HG03097 (cell line): ENCODE data around the gene RSRC1.

Experiments used
- ATAC-seq: cut with Tn5 transposase; IDR thresholded peaks from one replicate; pipeline ENCODE4 v1.9.1; 2021; ENCODE audit not compliant: unreplicated experiment, low FRiP score

The RSRC1 gene

DNA sequence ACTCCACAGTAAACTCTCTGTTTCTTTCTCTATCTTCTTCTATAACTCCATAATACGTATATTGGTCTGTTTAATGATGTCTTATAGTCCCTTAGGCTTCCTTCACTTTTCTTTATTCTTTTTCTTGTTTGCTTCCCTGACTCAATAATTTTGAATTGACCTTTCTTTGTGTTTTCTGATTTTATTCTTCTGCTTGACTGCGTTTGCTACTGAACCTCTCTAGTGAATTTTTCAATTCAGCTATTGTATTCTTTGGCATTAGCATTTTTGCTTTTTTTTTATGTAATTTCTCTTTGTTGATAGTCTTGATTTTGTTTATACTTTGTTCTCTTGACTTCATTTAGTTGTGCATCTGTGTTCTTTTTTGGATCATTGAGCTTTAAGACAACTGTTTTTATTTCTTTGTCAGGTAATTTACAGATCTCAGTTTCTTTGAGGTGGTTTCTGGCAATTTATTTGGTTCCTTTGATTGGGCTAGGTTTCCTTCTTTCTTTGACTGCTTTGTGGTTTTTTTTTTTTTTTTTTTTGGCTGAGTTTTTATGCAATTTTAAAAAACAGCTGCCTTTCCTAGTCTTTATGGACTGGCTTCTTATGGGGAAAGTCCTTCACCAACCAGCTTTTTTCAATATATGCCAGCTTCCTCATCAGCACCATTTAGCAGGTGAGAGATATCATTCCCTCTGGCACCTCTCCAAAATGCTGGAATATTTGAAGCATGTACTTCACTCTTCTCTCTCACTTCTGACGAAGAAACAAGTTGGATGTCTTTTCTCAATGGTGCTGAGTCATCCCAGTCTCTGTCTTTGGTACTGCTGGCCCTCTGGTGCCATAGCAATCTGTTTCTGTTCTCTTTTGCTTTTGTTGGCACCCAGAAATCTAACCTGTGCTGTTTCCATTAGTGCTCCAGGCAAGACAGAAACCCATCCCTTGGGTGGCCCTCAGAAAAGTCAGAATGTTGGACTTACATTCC lies 17.6 kb downstream of the RSRC1 start:
- no peak for ATAC-seq

DNA sequence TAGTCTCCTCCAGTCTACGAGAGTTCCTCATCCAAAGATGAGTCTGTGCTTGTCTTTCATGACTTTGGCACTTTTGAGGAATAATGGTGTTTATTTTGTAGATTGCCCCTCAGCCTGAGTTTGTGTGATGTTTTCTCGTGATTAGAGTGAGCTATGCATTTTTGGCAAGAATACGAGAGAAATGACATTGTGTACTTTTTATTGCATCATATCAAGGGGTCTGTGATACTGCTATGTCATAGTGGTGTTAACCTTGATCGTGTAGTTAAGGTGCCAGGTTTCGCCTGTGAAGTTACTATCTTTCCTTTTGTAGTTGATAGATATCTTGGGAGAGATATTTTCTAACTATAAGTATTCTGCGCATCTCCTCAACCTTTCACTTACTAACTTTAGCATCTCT lies 18.9 kb downstream of the RSRC1 start:
- no peak for ATAC-seq

DNA sequence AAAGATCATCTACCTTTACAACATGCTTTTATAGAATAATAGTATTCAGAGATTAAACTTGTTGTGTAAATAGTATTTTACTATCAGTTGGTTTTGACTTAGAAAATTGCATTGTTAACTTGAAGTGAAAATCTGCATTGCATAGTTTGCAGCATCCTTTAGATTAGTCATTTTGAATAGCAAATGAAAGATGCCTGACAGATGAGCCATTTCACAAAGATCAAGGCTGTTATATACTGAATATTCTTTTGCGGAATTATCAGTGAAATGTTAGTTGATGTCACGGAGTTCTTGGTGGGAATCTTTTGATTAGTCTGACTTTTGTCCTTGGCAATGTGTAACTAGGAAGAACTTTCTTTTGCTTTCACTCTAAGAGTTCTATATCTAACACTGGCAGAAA lies 24.5 kb downstream of the RSRC1 start:
- ATAC-seq, result no peak

DNA sequence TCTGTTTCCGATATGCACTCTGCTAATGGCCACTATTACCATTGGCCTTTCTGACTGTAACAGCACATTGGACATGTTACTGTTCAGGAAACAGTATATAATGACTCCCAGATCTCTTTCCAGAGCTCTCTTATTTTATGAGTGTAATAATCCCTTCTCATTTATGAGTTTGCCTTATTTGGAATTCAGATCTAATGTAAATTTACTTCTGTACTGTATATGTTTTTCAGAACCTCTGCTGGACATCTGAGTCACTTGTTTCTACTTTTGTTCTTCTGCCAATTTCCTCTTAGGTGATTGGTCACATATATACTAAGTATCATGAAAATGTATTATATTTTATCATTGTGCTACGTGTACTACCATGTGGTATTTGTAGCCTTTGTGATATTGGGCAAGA lies 30.5 kb downstream of the RSRC1 start:
- ATAC-seq, result no peak

DNA sequence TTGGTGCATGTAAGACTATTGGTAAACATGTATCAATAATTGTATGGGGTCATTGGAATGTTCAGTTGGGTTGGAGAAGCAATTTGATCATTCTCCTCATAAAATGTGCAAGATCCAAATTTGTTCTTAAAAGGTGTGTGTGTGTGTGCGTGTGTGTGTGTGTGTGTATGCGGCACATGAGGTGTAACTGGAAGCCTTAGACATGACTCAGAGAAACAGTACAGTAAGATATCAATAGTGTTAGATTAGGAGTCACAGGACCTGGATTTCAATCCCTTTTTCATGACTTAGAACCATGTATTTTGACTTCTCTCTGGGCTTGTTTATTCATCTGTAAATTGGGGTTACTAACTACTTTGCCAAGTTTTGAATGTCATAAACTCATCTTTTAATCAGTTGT lies 38.3 kb downstream of the RSRC1 start:
- ATAC-seq, result no peak

DNA sequence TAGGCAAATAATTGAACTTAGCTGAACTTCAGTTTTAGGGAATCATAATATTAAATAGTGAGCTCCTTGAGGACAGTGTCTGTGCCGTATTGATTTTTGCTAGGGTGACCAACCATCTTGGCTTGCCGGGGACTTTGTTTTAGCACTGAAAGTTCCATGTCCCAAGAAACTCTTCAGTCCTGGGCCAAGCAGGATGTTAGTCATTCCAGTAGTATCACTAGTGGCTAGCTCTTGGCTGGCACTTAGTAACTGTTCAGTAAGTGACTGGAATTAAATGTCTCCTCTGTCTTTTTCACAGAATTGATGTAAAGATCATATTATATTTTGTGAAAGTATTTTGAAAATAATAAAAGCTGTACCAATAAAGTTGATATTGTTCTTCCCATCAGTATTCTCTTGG lies 42.3 kb downstream of the RSRC1 start:
- no peak for ATAC-seq

DNA sequence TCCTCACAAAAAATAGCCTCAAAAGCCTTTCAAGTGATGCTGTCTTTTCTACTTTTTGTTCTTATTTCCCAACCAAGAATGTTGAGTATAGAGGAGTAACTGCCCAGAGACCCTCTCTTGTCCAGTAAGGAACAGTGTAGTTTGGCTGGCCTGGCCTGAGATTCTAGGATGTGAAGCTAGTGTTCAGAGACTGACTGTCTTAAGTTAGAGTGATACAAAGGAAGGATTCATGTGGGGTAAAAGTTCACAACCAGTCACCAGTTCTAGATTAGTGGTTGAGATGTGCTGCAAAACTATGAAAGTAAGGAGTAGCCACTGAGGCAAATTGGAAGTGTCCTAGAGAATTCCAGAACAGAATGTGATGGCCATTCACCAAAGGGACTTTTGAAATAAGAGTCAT lies 49.1 kb downstream of the RSRC1 start:
- no peak for ATAC-seq

DNA sequence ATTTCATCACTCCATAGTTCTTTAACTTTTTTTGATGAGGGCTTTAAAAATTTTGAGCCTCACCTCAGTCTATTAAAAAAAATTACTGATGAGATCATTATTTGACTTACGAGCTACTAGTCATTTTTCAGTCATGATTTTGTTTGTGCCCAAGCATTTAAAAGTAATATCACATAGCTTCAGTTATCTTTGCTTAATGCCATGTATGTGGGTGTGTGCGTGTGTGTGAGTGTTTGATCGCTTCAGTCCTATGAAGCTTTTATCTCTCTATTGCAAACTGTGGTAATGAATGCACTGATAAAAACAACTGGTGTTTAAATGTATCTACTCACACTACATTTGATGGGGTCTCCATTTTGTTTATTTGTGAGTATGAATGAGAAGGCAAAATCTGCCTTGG lies 49.8 kb downstream of the RSRC1 start:
- ATAC-seq, result no peak

DNA sequence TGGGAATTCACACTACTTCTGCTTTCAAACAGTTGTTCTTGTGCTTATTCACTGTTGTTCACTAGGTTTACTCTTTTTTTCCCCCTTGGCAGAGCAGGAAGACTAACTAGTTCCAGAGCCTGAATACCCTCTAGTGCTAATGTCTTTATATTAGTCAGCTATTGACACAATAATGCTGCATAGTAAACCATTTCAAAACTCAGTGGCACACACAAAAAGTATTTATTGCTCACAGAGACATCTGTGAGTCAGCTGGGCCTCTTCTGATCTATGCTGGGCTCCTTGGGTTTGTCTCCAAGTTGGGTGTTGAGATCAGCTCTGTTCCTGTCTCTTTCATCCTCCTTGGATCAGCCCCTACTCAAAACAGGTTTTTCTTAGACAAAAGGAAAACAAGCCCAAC lies 51.1 kb downstream of the RSRC1 start:
- no peak for ATAC-seq

DNA sequence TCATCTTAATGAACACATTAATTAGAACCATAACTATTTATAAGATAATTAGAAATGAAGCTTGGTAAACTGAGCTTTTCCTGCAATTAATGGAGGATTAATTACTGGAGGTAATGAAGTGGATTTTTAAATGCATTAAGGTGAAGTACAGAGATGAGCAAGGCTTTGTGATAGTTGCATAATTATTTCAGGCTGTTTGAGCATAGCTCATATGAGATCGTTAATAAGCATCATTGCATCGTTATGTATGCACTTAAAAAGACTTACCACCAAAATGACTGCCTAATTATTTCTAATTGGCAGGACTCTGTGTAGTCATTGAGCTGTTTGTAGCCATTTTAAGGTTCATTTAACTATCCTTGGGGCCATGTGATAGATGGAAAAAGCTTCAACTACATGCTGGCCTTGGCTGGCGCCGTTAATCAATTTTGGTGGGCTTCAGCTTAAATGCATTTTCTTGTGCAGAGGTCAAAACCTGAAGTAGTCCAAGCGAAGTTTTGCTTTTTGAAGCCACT lies 55.3 kb downstream of the RSRC1 start:
- ATAC-seq, result no peak

DNA sequence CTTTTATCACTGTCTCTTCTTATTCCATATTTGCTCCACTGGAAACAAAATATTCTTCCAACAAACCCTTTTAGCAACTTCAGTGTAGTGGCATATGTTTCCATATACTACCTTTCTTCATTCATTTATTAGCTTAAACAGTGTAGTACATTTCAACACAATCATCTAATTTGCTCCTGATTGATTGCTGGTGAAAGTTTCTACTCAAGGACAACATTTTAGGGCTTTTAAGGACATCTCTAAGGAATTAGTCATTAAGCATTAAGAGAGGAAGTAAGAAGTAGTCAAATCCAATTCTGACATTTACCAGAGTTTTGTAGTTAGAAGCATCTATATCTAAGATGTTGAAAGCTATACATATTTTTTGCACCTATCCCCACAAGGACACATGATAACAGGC lies 55.8 kb downstream of the RSRC1 start:
- ATAC-seq, result no peak

DNA sequence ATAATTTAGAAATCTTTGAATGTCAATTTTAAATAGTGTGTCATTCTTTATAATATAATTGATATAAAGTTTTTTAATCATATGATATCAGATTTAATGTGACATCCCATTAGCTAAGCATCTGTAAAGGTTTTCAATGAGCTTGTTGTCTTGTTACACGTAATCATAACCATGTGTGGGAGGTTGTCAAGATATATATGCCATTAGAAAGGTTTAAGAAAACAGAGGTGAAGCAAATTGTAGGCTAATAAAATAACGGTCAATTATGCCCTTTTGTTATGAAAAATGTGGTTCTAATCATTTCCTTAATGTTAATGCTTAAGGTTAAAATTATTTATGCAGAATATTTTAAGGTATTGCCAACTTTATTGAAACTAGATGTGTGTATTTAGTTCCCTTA lies 56.3 kb downstream of the RSRC1 start:
- no peak for ATAC-seq

DNA sequence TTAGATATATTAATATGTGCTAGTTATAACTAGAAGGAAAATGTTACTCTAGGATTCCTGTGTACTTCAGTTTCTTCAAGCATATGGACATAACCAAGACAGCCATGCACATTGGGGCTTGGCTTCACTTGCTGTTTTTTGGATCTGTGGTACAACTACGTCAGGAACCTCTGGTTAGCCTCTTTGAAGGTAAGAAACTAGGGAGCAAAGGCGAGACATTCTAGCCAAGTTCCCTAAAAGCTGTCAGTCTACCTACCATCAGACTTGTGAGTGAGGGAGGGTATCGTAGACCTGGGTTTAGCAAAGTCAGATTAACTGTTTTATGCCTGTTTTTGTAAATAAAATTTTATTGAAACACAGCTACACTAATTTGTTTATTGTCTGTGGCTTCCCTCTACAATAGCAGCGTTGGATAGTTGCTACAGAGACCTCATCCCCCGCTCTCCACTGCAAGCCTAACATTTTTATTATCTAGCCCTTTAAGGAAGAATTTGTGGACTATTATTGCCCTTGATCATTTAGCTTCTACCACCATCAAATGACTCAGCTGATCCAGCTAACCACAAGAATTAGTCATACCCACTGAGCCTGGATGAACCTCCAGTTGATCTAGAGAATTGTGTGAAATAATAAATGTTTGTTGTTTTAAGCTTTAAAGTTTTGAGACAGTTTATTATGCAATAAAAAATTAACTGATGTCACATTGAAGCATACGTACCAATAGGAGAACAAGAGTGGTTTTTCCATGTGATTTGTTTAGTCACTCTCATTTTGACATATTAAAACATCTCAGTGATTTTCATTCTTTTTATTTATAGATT lies 58.1 kb downstream of the RSRC1 start:
- ATAC-seq, result no peak

DNA sequence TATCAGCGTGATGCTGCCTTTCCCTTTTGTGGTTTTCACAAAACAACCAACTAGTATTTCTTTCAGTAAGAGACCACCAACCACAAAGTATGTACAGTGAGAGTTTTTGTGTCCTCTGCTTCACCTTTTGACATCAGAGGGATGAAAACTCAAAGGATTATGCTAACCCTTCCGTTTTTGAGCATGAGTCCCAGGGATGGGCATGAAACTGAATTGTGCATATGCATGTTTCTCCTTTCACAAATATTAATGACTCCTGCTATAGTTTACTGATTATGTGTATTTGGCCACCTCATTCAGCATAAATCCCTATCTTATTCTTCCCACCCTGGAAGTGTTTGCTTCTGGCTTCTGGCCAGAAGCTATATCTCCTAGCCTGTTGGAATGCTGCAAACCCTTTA lies 59.2 kb downstream of the RSRC1 start:
- ATAC-seq, result no peak

DNA sequence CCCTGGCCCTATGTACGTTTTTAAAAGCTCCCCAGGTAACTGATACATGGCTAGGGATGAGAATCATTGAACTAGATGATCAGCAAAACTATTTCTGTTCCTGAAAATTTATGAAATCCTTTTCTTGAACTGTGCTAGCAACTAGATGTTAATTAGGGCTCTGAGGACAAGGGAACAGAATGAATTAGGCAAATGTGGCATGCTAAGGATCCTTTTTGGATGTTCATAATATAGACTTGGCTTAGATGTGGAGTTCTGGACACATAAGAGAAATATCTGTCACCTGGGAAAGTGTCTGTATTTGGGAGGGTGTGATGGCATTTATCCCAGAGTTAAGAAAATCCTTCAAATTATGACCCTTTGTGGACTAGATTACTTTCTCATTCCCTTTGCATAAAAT lies 71.2 kb downstream of the RSRC1 start:
- no peak for ATAC-seq

DNA sequence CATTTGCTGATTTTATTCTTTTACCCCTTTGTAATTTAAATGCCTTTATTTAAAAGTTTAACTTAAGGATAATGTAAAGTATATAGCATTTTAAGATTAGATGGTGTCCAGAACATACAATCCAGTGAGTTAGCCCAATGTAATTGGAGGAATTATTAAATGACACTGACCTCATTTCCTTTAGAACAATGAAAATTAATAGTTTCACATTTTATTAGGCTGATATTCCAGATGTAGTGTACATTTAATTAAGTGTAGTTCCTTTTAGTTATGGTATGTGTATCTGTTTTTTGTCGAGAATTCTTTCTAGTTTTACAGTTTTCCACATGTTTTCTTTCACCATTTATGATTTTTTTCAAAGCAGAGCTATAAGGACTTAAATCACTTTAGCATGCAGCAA lies 75.8 kb downstream of the RSRC1 start:
- no peak for ATAC-seq

DNA sequence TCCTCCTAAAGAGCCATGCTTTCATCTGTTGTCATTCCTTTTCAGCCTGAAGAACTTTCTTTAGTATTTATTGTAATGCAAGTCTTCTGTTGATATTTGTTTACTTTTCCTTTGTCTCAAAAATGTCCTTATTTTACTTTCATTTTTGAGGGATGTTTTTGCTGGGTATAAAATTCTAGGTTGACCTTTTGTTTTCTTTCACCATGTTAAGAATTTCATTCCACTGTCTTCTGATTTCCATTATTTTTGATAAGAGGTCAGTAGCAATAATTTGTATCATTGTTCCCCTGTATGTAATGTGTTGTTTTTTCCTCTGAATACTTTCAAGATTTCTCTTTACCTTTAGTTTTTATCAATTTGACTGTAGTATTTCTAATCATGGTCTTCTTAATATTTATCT lies 91.1 kb downstream of the RSRC1 start:
- ATAC-seq, result no peak

DNA sequence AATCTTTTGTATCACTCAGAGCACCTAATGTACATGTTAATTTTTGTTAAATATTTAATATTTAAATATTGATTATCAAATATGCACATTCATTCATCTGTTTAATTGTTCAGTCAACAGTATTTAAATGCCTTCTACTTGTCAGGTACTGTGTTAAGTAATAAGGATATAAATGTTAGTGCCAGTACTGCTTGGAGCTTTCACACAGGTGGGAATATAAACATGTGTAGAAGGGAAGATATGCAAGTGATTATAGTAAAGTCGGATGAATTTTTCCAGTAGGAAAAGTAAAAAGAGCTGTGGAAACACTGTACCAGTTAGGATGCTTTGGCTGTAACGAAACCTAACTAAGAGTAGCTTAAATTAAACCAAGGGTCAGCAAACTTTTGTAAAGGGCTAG lies 95.4 kb downstream of the RSRC1 start:
- ATAC-seq, result no peak

DNA sequence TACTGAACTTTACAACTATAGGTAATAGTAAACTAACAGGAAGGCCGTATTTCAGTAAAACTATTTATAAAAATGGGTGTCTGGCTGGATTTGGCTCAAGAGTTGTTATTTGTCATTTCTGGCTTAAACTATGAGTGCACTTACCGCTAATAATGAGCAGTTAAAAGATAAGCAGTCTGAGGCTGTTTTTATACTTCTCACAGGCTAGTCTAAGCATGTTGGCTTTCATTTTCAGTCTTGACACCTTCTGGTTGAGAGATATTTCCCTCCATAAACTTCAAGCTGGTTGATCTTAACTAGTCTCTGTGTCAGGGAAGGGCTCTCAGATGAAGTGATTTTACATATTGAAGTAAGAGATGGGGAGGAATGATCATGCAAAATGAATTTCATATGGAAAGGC lies 96.1 kb downstream of the RSRC1 start:
- no peak for ATAC-seq

DNA sequence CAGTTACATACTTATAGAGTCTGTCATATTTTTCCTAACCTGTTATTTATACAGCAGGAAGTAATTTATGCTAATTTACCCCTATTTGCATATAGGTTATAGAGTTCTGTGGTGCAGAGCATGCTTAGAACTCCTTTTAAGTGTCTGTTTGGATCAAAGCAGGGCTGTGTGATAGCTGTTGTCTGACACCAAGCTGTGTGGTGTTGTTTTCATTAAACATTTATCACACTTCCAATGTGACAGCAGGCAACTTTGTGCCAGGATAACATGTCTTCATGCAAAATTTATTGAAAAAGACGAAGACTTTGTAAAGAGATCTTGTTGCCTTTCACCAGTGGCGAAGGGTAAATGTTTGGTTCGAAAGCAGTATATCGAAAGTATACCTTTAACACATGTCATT lies 100.2 kb downstream of the RSRC1 start:
- no peak for ATAC-seq

DNA sequence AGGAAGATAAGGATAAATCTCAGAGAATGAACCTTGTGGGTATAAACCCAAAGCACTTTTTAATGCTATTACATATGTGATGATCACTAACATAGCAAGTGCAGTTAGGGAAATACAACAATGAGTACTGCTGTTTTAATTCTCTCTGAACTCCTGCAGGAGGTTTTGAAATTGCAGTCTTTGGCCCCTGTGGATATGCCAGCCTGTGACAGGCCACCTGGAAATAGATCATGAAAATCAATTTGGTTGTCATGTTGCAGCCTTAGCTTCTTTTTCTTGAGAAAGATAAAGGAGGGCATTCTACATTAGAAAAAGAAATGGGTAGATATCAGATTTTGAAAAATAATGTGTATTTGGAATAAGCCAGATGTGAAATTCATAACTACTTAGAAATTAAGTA lies 103.6 kb downstream of the RSRC1 start:
- ATAC-seq, result no peak

DNA sequence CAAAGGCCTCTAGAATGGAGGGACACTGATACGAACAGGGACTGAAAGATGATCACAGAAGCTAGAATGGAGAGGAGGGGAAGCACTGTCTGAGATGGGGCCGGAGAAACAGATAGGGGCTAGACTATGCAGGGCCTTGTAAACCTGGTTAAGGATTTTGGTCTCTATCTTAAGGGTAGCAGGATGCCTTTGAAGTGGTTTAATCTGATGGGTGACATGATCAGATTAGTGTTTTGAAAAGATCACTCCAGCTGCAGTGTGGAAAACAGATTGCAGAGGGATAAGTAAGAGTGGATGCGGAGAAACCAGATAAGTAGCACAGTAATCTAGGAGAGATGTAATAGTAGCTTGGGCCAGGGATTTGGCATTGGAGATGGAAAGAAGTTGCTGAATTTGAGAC lies 108.1 kb downstream of the RSRC1 start:
- no peak for ATAC-seq
